NCI-H2227 (cell line): ENCODE data around the gene PGGHG.

Experiments
- DNase-seq: peaks from one replicate; lab custom pipeline; 2025; ENCODE audit not compliant: unreplicated experiment; lab: John Stamatoyannopoulos, UW

Gene PGGHG

GRCh38 chr11:288478-289397 is at the start of gene PGGHG:
PGGHG (plus strand) TSS chr11:289126; CDS start chr11:289817, 691 bp downstream.
- DNase-seq = peak; percentile 71

- DNase-seq = no peak
Observed at GRCh38 chr11:240315-240714, 48.6 kb upstream of the PGGHG start.

- DNase-seq = no peak
Observed at GRCh38 chr11:241634-242033, 47.3 kb upstream of the PGGHG start.

- no peak for DNase-seq
Observed at GRCh38 chr11:244376-244775, 44.5 kb upstream of the PGGHG start.

- DNase-seq = no peak
Observed at GRCh38 chr11:249062-249461, 39.9 kb upstream of the PGGHG start.

- no peak for DNase-seq
Observed at GRCh38 chr11:250274-250673, 38.7 kb upstream of the PGGHG start.

- peak; percentile 75 for DNase-seq
Observed at GRCh38 chr11:250740-251299, 38.1 kb upstream of the PGGHG start.

- peak; percentile 15 for DNase-seq
Observed at GRCh38 chr11:251550-251949, 37.4 kb upstream of the PGGHG start.

GRCh38 chr11:252666-253065 is 36.3 kb upstream of the PGGHG start:
- no peak for DNase-seq

GRCh38 chr11:253160-253885 is 35.6 kb upstream of the PGGHG start:
- DNase-seq = no peak

- no peak for DNase-seq
Observed at GRCh38 chr11:253886-254270, 35.0 kb upstream of the PGGHG start.

- DNase-seq = no peak
Observed at GRCh38 chr11:255176-255575, 33.8 kb upstream of the PGGHG start.

- no peak for DNase-seq
Observed at GRCh38 chr11:255816-256215, 33.1 kb upstream of the PGGHG start.

- DNase-seq = no peak
Observed at GRCh38 chr11:256952-257737, 31.8 kb upstream of the PGGHG start.

- no peak for DNase-seq
Observed at GRCh38 chr11:257766-258493, 31.0 kb upstream of the PGGHG start.

GRCh38 chr11:259413-259812 is 29.5 kb upstream of the PGGHG start:
- no peak for DNase-seq

GRCh38 chr11:261624-262023 is 27.3 kb upstream of the PGGHG start:
- DNase-seq = no peak

GRCh38 chr11:266676-267439 is 22.1 kb upstream of the PGGHG start:
- no peak for DNase-seq

- DNase-seq = peak; percentile 22
Observed at GRCh38 chr11:267491-267994, 21.4 kb upstream of the PGGHG start.
